Tibial nerve (tissue), 3 donors: ENCODE data around the gene GABBR2.

Experiments used
- EP300 ChIP-seq, 2 donors: sonication (generic); formaldehyde crosslinking; IDR thresholded peaks; one replicate each; pipeline ENCODE4 v1.6.1; 2017; ENCODE audit warnings: antibody characterized with exemption in 2 of 2, mild to moderate bottlenecking in 1 of 2
- POLR2A ChIP-seq, 2 donors: fragments of 450-650 bp; IDR thresholded peaks; one replicate each; pipeline ENCODE4 v1.6.1; 2017; ENCODE audit warnings: antibody characterized with exemption in 2 of 2, mild to moderate bottlenecking in 2 of 2, moderate library complexity in 2 of 2

DNA sequence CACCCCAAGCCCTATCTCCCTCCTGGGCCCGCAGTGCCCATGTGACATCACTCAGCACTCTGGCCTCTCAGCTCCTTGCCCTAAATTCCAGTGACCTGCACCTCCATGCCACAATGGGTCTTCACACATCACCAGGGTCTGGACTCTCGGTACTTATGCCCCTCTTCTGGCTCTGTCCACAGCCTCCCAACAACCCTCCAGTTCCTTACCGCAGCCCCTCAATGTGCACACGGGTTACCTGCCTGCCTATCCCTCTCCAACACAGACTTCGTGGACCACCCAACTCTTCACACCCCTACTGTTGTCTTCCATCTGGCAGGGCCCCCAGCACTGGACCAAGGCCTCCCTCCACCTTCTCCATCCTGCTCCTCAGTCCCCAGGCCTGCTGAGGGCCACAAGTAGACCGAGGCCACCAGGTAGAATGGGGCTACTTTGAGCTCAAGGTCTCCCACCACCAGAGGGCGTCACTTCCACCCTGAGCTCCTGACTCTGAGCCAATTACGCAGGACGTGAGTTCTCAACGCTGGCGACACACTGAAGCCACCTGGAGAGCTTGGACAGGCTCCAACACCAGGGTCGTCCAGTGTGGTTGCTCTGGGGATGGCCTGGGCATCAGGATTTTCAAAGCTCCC, 172.1 kb downstream of the GABBR2 start:
- no peak for TF ChIP-seq EP300 (IDR thresholded peaks at IDR 0.05)
- no peak for TF ChIP-seq POLR2A (IDR thresholded peaks at IDR 0.05)
